Naive thymus-derived CD8-positive, alpha-beta T cell (primary cell): Measurements from ENCODE around the gene C4B. TPM values are rescaled to one million over a fixed set of nuclear protein-coding genes. Genes with fewer than 3 reads are reported as not detected.
"Not testable (repeated sequence)": the region's sequence is repeated elsewhere in the genome, so short reads cannot be mapped to it uniquely, and the experiment has no call there.

ENCODE experiments used
- ATAC-seq, 2 donors: fragments of 150-1000 bp; cut with Tn5 transposase in 1 of 2; sonication (Bioruptor Pico), chemical (Tn5 transposase) in 1 of 2; 1 replicate in 1 of 2; 2 replicates in 1 of 2; pipeline ENCODE4 v1.10.0; 2021; ENCODE audit warnings: mild to moderate bottlenecking in 2 of 2, moderate library complexity in 2 of 2
- POLR2A ChIA-PET: fragments of 350-600 bp; sonication (Branson Sonifier 250); formaldehyde crosslinking; loops from one replicate; lab custom pipeline; 2021; ENCODE audit warnings: antibody characterized with exemption; lab: Charles Lee
- DNase-seq, 10 donors: peaks; one replicate each; pipeline versions ENCODE4 v3.0.0 to v3.0.0-alpha.2; 2020 to 2022
- H3K27ac Mint-ChIP-seq, 10 donors: one replicate each; pipeline ENCODE4 v1.8.0; 2020 to 2022; ENCODE audit warnings: mild to moderate bottlenecking in 10 of 10, mixed read lengths in 10 of 10, moderate library complexity in 4 of 10, inconsistent platforms in 1 of 10
- H3K27me3 Mint-ChIP-seq, 5 donors: one replicate each; pipeline ENCODE4 v1.8.0; 2021 to 2022; ENCODE audit warnings: mixed read lengths in 5 of 5
- H3K36me3 Mint-ChIP-seq, 3 donors: one replicate each; pipeline ENCODE4 v1.8.0; 2020 to 2022; ENCODE audit warnings: mixed read lengths in 3 of 3, mild to moderate bottlenecking in 2 of 3, inconsistent platforms in 1 of 3
- H3K4me1 Mint-ChIP-seq, 4 donors: one replicate each; pipeline ENCODE4 v1.8.0; 2021 to 2022; ENCODE audit warnings: mixed read lengths in 4 of 4
- H3K4me3 Mint-ChIP-seq, 10 donors: one replicate each; pipeline ENCODE4 v1.8.0; 2020 to 2022; ENCODE audit warnings: mild to moderate bottlenecking in 10 of 10, mixed read lengths in 10 of 10, moderate library complexity in 6 of 10, inconsistent platforms in 1 of 10
- H3K9me3 Mint-ChIP-seq, 9 donors: one replicate each; pipeline ENCODE4 v1.8.0; 2020 to 2022; ENCODE audit warnings: mixed read lengths in 9 of 9, mild to moderate bottlenecking in 3 of 9, inconsistent platforms in 1 of 9, moderate library complexity in 1 of 9
- polyA plus RNA-seq, 3 donors: library from polyadenylated mRNA; unstranded; fragments of 300-500 nt; fragmentation: Illumina TruSeq; gene quantifications; one replicate each; pipeline ENCODE4 v1.2.3, GENCODE V29; 2021
- total RNA-seq, 8 experiments: library from RNA in 2 of 8; stranded (reverse) in 2 of 8; gene quantifications; one replicate each; pipeline ENCODE4 v1.2.3 and lab custom pipeline; 2021 to 2026

Gene C4B
- total and polyA plus RNA-seq, 5 experiments from 2014 or later = 0.31 to 8.7 (median 7.7) TPM; not detected in 2

DNA sequence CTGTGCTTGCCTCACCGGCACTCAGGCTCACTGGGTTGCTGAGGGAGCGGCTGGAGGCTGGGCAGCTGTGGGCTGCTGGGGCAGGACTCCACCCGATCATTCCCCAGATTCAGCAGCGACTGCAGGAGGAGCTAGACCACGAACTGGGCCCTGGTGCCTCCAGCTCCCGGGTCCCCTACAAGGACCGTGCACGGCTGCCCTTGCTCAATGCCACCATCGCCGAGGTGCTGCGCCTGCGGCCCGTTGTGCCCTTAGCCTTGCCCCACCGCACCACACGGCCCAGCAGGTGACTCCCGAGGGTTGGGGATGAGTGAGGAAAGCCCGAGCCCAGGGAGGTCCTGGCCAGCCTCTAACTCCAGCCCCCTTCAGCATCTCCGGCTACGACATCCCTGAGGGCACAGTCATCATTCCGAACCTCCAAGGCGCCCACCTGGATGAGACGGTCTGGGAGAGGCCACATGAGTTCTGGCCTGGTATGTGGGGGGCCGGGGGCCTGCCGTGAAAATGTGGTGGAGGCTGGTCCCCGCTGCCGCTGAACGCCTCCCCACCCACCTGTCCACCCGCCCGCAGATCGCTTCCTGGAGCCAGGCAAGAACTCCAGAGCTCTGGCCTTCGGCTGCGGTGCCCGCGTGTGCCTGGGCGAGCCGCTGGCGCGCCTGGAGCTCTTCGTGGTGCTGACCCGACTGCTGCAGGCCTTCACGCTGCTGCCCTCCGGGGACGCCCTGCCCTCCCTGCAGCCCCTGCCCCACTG is 25.9 kb downstream of the C4B start:
- POLR2A ChIA-PET = not testable (repeated sequence)

DNA sequence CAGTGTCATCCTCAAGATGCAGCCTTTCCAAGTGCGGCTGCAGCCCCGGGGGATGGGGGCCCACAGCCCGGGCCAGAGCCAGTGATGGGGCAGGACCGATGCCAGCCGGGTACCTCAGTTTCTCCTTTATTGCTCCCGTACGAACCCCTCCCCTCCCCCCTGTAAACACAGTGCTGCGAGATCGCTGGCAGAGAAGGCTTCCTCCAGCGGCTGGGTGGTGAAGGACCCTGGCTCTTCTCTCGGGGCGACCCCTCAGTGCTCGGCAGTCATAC is 26.4 kb downstream of the C4B start:
- DNase-seq, H3K4me3 Mint-ChIP-seq, H3K9me3 Mint-ChIP-seq, H3K36me3 Mint-ChIP-seq, H3K27ac Mint-ChIP-seq, POLR2A ChIA-PET, H3K27me3 Mint-ChIP-seq, ATAC-seq, H3K4me1 Mint-ChIP-seq: not testable (repeated sequence)

More for the DNA sequence above, 25.9 kb downstream of the C4B start:
- H3K27ac Mint-ChIP-seq, DNase-seq, H3K4me3 Mint-ChIP-seq, H3K4me1 Mint-ChIP-seq, ATAC-seq, H3K27me3 Mint-ChIP-seq, H3K9me3 Mint-ChIP-seq, H3K36me3 Mint-ChIP-seq: not testable (repeated sequence)

DNA sequence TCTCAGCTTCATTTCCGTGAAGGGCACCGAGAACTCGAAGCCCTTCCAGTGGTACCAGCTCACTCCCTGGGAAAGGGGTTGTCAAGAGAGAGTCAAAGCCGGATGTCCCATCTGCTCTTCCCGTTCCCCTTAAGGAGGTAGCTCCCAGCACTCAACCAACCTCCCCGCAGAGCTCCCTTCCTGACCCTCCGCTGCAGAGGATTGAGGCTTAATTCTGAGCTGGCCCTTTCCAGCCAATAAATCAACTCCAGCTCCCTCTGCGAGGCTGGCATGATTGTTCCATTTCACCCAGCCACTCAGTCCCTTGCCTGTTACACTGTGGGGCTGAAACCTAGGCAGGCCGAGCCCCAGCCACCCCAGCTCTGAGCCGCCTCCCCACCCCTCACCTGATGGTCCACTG is 26.8 kb downstream of the C4B start:
- POLR2A ChIA-PET, ATAC-seq, H3K4me3 Mint-ChIP-seq, H3K27ac Mint-ChIP-seq, H3K36me3 Mint-ChIP-seq, H3K9me3 Mint-ChIP-seq, DNase-seq, H3K4me1 Mint-ChIP-seq, H3K27me3 Mint-ChIP-seq: not testable (repeated sequence)

DNA sequence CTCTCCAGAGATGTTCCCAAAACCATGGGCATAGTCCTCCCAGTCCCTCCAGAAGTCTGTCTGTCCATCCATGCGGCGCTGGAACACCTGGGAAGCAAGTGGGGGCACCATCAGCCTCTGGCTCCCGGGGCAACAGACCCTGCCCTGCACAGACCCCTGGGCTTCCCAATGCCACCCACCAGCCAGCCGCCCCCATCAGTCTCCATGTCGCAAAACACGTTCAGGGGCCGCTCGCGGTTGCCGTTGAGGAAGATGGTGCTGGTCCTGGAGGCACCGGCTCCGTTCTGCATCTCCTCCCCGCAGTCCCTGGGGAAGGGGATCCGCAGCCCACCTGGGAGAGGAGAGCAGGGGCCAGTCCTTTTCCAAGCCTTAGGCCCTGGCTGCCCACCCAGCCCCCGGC is 27.7 kb downstream of the C4B start:
- H3K27ac Mint-ChIP-seq, POLR2A ChIA-PET, H3K36me3 Mint-ChIP-seq, DNase-seq, H3K27me3 Mint-ChIP-seq, H3K4me1 Mint-ChIP-seq, H3K4me3 Mint-ChIP-seq, H3K9me3 Mint-ChIP-seq, ATAC-seq: not testable (repeated sequence)

DNA sequence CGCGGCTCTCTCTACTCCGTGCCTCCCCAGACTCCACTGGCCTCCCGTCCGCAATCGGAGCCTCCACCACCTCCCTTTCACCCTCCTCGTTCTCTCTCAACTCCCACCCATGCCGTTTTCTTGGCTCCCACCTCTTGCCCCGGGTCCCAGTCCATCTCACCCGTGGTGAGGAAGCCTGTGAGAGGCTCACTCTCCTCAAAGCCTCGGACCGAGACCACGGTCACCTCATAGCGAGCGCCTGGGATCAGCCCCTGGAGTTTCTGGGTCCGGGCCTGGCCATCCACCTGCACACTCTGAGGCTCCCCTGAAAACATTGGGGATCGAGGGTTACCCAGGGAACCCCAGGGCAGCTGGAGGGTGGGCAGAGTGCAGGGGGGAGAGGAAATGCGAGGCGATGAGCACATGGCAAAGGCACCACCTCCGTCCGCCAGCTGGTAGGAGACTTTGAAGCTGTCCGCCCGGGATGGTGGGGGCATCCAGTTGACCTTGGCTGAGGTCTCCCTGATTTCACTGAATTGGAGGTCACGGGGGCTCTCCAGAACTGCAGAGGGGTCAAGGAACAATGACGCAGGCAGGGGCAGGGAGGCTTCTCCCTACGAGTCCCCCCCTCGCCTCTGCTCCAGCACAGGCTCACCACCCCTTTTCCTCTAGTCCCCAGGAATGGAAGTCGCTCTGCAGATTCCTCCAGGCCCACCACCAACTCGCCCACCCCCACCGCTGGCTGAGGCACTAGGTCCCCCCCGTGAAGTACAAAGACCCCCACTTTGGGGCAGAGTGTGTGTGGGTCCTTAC is 29.2 kb downstream of the C4B start:
- H3K4me1 Mint-ChIP-seq, H3K27ac Mint-ChIP-seq, H3K27me3 Mint-ChIP-seq, H3K4me3 Mint-ChIP-seq, H3K36me3 Mint-ChIP-seq, POLR2A ChIA-PET, DNase-seq, H3K9me3 Mint-ChIP-seq, ATAC-seq: not testable (repeated sequence)

DNA sequence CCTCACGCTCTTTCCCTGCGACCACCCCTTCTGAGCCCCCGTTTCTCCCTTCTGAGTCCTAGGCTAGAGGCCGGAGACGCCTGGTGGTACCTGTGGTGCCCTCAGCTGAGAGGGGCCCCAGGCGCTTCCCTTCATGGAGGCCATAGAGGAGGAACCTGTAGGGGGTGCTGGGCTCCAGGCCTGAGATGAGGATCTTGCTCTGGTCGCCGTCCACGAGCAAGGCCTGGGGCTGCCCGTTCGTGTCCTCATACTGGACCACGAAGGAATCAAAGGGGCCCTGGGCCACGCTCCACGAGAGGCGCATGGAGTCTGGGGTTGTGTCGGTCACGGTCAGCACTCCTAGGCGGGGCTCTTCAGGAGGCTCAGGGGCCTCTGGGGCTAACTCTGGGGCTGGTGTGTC is 30.3 kb downstream of the C4B start:
- POLR2A ChIA-PET, DNase-seq, H3K4me3 Mint-ChIP-seq, H3K27me3 Mint-ChIP-seq, H3K4me1 Mint-ChIP-seq, ATAC-seq, H3K27ac Mint-ChIP-seq, H3K9me3 Mint-ChIP-seq, H3K36me3 Mint-ChIP-seq: not testable (repeated sequence)

DNA sequence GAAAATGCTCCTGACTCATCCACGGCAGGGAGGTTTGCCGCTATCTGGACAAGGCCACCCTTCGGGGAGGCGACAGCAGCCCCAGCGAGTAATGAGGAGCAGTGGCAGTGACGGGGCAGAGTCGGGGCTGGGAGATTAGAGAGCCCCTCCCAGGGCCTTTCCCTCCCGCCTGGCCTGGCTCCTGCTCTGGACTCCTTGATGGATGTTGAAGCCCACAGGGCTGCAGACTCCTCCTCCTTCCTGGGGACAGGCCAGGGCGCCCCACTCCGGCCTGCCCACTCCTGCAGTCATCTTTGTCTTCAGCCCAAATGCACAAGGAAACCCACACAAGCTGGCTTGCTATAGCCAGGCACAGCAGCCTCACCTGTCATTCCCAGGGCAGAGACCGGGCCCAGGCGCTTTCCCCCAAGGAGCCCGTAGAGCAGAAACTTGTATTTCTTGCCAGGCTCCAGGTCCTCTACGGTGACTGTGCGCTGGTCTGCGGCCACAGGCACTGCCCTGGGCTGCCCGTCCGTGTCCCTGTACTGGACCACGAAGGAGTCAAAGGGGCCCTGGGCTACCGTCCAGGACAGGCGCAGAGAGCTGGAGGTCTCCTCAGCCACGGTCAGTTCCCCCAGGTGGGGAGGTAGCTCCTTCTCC is 31.3 kb downstream of the C4B start:
- POLR2A ChIA-PET = interaction anchor here (0.5 kb wide), 1 partner anchor 151 kb away, joined by 5 read pairs; no protein-coding TSS in a partner anchor
- no peaks in the 10 kb centered on the region for H3K27me3 Mint-ChIP-seq
- no peak overlapping the region for H3K4me3 Mint-ChIP-seq
- no peak overlapping the region for H3K27ac Mint-ChIP-seq
- no peaks in the 10 kb centered on the region for H3K36me3 Mint-ChIP-seq
- peaks cover 0 to 9% (median 5%) of the 10 kb centered on the region in 4 donors for H3K4me1 Mint-ChIP-seq
- ATAC-seq = no peak
- DNase-seq = no peak
- H3K9me3 Mint-ChIP-seq = no peaks in the 10 kb centered on the region

DNA sequence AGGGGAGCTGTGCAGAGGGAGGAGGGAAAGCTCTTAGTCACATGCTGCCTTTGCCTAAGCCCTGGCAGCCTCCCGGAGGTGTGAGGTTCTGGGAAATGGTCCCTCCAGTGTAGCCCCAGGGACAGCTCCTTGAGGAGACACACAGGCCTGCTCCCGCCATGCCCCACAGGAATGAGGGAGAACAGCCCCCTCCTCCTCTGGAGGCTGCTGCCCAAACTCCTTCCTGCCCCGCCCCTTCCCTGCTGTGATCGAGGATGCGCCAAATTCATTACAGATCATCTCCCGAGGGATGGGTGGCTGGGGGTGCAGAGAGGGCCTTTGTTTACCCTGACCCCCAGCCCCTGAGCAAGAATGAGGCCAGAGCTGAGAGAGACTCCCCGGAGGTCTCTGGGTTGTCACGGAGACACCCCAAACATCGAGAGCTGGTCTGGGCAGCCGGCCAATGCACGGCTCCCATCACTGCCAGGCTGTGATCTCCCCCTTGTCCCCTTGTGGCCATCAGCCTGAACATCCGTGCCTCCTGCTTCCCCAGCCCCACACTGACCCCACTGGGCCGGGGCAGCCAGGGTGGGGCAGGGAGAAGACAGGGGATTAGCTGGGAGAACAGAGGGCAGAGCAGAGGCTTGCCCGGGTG is 32.0 kb downstream of the C4B start:
- no peaks in the 10 kb centered on the region for H3K36me3 Mint-ChIP-seq
- peak overlapping the region in 1 of 10 donors; percentile 43 for H3K27ac Mint-ChIP-seq
- H3K4me3 Mint-ChIP-seq = no peak overlapping the region
- POLR2A ChIA-PET = interaction anchor here (0.5 kb wide), 1 partner anchor 150 kb away, joined by 5 read pairs; no protein-coding TSS in a partner anchor
- H3K9me3 Mint-ChIP-seq = no peaks in the 10 kb centered on the region
- H3K4me1 Mint-ChIP-seq = peaks cover 0 to 10% (median 5%) of the 10 kb centered on the region in 4 donors
- no peak for DNase-seq
- no peak for ATAC-seq
- no peaks in the 10 kb centered on the region for H3K27me3 Mint-ChIP-seq

DNA sequence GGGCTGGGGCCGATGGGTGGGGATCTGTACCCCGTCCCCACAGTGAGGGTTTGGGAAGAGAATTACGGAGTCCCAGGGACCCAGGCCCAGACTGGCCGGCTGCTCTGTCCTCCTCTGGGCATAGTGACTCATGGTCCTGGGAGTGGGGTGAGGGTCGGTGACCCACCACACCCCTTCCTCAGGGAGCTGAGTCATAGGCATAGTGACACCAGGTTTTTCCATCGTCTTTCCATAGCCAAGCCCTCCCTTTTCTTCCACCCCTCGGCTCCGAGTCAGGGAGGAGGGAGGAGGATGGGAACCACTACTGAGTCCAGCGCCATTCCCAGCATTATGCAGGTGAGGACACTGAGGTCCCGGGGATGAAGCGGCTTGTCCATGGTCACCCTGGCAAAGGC is 32.5 kb downstream of the C4B start:
- ATAC-seq = no peak
- peaks cover 0 to 10% (median 5%) of the 10 kb centered on the region in 4 donors for H3K4me1 Mint-ChIP-seq
- H3K4me3 Mint-ChIP-seq = no peak overlapping the region
- H3K36me3 Mint-ChIP-seq = no peaks in the 10 kb centered on the region
- no peaks in the 10 kb centered on the region for H3K9me3 Mint-ChIP-seq
- H3K27ac Mint-ChIP-seq = no peak overlapping the region
- no peaks in the 10 kb centered on the region for H3K27me3 Mint-ChIP-seq
- DNase-seq = no peak
- POLR2A ChIA-PET = no interaction called here

DNA sequence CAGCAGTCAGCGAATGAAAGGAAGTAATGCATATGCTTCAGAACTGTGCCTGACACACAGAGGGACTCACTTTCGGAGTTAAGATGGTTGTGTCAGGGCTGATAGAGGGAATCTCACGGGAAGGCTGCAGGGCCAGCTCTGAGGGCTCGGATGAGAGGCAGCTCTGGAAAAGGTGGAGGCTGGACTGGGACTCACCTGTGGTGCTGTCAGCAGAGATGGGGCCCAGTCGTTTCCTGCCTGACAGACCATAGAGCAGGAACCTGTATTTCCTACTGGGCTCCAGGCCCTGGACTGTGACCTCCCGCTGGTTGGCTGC is 32.9 kb downstream of the C4B start:
- H3K4me3 Mint-ChIP-seq = peak overlapping the region in 1 of 10 donors; percentile 53
- POLR2A ChIA-PET = no interaction called here
- ATAC-seq = no peak
- H3K36me3 Mint-ChIP-seq = no peaks in the 10 kb centered on the region
- no peaks in the 10 kb centered on the region for H3K27me3 Mint-ChIP-seq
- DNase-seq = no peak
- peaks cover 0 to 10% (median 5%) of the 10 kb centered on the region in 4 donors for H3K4me1 Mint-ChIP-seq
- no peaks in the 10 kb centered on the region for H3K9me3 Mint-ChIP-seq
- no peak overlapping the region for H3K27ac Mint-ChIP-seq

DNA sequence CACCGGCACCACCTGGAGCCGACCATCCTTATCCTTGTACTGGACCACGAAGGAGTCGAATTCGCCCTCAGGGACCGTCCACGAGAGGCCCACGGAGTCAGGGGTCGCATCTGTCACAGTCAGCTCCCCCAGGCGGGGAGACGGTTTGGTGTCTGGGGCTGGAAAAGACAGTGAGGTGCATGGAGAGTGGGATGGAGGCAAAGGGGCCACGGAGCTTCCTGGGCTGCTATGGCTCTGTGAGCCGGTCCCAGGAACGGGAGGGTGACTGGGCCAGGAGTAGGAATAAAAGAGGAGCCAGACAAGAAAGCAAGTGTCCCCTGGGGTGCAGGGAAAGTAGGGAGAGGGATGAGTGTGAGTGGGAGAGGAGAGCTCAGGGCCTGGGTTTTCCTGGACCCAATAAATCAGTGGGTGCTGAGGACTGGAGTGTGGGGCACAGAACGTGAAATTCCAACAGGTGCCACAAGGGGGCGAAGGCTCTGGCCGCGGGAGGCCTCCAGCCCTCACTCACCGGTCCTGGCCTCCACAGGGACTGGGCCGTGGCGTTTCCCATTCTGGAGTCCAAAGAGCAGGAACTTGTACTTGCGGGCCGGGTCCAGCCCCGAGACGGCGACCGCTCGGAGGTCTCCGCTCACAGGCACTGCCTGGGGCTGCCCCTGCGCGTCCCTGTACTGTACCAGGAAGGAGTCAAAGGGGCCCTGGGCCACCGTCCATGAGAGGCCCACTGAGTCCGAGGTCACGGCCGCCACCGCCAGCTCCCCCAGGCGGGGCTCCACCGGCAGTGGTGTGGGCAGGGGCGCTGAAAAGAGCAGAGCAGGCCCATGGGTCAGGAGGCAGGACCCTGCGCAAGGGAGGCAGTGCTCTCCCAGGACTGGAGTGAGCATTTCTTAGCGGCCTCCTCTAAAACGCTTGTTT is 33.5 kb downstream of the C4B start:
- H3K9me3 Mint-ChIP-seq = no peaks in the 10 kb centered on the region
- peak overlapping the region in 4 of 10 donors; percentile 27 to 80 (median 49) for H3K27ac Mint-ChIP-seq
- peak overlapping the region in 3 of 10 donors; percentile 45 to 65 (median 53) for H3K4me3 Mint-ChIP-seq
- POLR2A ChIA-PET = no interaction called here
- ATAC-seq = peak; percentile 80 to 95
- H3K36me3 Mint-ChIP-seq = no peaks in the 10 kb centered on the region
- peak; percentile 21 to 76 (median 60) for DNase-seq
- H3K27me3 Mint-ChIP-seq = no peaks in the 10 kb centered on the region
- peaks cover 0 to 10% (median 5%) of the 10 kb centered on the region in 4 donors for H3K4me1 Mint-ChIP-seq

DNA sequence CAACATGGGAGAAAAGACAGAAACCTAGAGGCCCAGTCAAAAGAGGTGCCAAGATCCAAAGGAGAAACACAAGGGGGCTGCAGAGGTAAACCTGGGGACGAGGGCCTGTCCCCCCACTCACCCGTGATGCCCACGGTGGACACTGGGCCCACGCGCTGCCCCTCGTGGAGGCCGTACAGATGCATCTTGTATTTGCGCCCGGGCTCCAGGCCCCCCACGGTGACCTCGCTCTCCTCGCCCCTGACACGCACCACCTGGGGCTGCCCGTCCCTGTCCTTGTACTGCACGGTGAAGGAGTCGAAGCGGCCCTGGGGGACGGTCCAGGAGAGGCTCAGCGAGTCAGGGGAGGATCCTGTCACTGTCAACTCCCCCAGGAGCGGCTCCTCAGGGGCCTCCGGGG is 34.6 kb downstream of the C4B start:
- H3K36me3 Mint-ChIP-seq, ATAC-seq, H3K9me3 Mint-ChIP-seq, POLR2A ChIA-PET, H3K27me3 Mint-ChIP-seq, DNase-seq, H3K4me3 Mint-ChIP-seq: not testable (repeated sequence)
- Mint-ChIP-seq H3K4me1 (peaks cover 0 to 10% (median 6%) of the 10 kb centered on the region in 4 donors), H3K27ac (peak overlapping the region in 2 of 10 donors; percentile 56 to 85)
